ENCODE data around the gene ZNF217.
"Not testable (repeated sequence)": the region's sequence is repeated elsewhere in the genome, so short reads cannot be mapped to it uniquely, and the experiment has no call there.

The ZNF217 gene

GRCh38 chr20:53562104-53562764 is 31.4 kb downstream of the ZNF217 start:
- not testable (repeated sequence) for DNase-seq

- DNase-seq = no peak
Observed at GRCh38 chr20:53561505-53561904, 32.1 kb downstream of the ZNF217 start.

- DNase-seq = no peak
Observed at GRCh38 chr20:53559816-53560215, 33.8 kb downstream of the ZNF217 start.

GRCh38 chr20:53557130-53557529 is 36.5 kb downstream of the ZNF217 start:
- DNase-seq = no peak

GRCh38 chr20:53556267-53556897 is 37.3 kb downstream of the ZNF217 start:
- no peak for DNase-seq

GRCh38 chr20:53555816-53556215 is 37.8 kb downstream of the ZNF217 start:
- DNase-seq = no peak

- no peak for DNase-seq
Observed at GRCh38 chr20:53555081-53555480, 38.6 kb downstream of the ZNF217 start.

GRCh38 chr20:53552572-53552893 is 41.1 kb downstream of the ZNF217 start:
- not testable (repeated sequence) for DNase-seq

GRCh38 chr20:53551719-53552571 is 41.7 kb downstream of the ZNF217 start:
- DNase-seq = not testable (repeated sequence)

GRCh38 chr20:53550280-53551187 is 43.1 kb downstream of the ZNF217 start:
- DNase-seq = no peak

GRCh38 chr20:53547664-53548239 is 45.9 kb downstream of the ZNF217 start:
- DNase-seq = peak; percentile 43

- DNase-seq = no peak
Observed at GRCh38 chr20:53539516-53539915, 54.1 kb downstream of the ZNF217 start.

GRCh38 chr20:53536382-53536781 is 57.3 kb downstream of the ZNF217 start:
- not testable (repeated sequence) for DNase-seq

- DNase-seq = no peak
Observed at GRCh38 chr20:53535878-53536277, 57.8 kb downstream of the ZNF217 start.

- no peak for DNase-seq
Observed at GRCh38 chr20:53534037-53534436, 59.6 kb downstream of the ZNF217 start.

GRCh38 chr20:53533500-53533899 is 60.1 kb downstream of the ZNF217 start:
- DNase-seq = no peak

- not testable (repeated sequence) for DNase-seq
Observed at GRCh38 chr20:53532654-53533312, 60.9 kb downstream of the ZNF217 start.

- no peak for DNase-seq
Observed at GRCh38 chr20:53530440-53530839, 63.2 kb downstream of the ZNF217 start.

GRCh38 chr20:53529658-53530057 is 64.0 kb downstream of the ZNF217 start:
- no peak for DNase-seq

- DNase-seq = no peak
Observed at GRCh38 chr20:53527196-53527595, 66.4 kb downstream of the ZNF217 start.

- no peak for DNase-seq
Observed at GRCh38 chr20:53524589-53525312, 68.9 kb downstream of the ZNF217 start.
